Measurements from ENCODE around the gene LBHD2.

DNA sequence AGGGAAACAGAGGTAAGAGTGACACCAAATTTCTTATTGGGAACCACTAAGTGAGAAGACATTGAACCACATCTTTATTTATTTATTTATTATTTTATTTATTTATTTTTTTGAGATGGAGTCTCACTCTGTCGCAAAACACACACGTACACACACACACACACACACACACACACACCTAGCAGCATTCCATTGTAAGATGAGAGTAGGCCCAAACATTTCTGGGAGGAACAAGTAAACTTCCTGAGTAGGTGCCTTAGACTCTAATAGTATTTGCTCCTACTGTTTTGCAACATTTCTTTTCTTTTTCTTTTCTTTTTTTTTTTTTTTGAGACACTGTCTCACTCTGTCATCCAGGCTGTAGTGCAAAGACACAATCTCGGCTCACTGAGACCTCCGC is 19.6 kb upstream of the LBHD2 start:
- TF ChIP-seq CTCF (IDR thresholded peaks at IDR 0.05) (no peak), POLR2A (IDR thresholded peaks at IDR 0.05) (no peak)

Measured in right lobe of liver (tissue), 4 donors.